Neutrophil (primary cell): ENCODE data around the gene KCNJ13.

ENCODE experiments used
- H3K27ac ChIP-seq: fragments of 200-600 bp; sonication (generic); 2 replicates; pipeline ENCODE4 v1.5.1; 2016; ENCODE audit warnings: mild to moderate bottlenecking, moderate library complexity
- H3K27me3 ChIP-seq: fragments of 200-600 bp; sonication (generic); 2 replicates; pipeline ENCODE4 v1.6.0; 2016; ENCODE audit warnings: mild to moderate bottlenecking
- H3K36me3 ChIP-seq: fragments of 200-600 bp; sonication (generic); 2 replicates; pipeline ENCODE4 v1.5.1; 2017
- H3K4me1 ChIP-seq, 2 experiments: fragments of 200-600 bp in 1 of 2; sonication (generic) in 1 of 2; 1 replicate in 1 of 2; 2 replicates in 1 of 2; pipeline versions ENCODE4 v1.5.1 to v1.6.1; 2013 to 2016; ENCODE audit warnings: low read depth in 1 of 2, low read length in 1 of 2, mild to moderate bottlenecking in 1 of 2, moderate library complexity in 1 of 2; ENCODE audit not compliant: control insufficient read depth in 1 of 2, insufficient read depth in 1 of 2
- H3K4me3 ChIP-seq, 2 experiments: fragments of 200-600 bp in 1 of 2; sonication (generic) in 1 of 2; 1 replicate in 1 of 2; 2 replicates in 1 of 2; pipeline ENCODE4 v1.5.1; 2013 to 2016; ENCODE audit warnings: low read depth in 1 of 2, low read length in 1 of 2, mild to moderate bottlenecking in 1 of 2, moderate library complexity in 1 of 2
- H3K9me3 ChIP-seq: fragments of 200-600 bp; sonication (generic); 2 replicates; pipeline ENCODE4 v1.5.1; 2016
- TF ChIP-seq, protein P1 (sequence below): fragments of 200-600 bp; sonication (generic); IDR thresholded peaks from 2 replicates; pipeline ENCODE4 v1.5.1; 2016; ENCODE audit warnings: antibody characterized with exemption

KCNJ13 gene

DNA sequence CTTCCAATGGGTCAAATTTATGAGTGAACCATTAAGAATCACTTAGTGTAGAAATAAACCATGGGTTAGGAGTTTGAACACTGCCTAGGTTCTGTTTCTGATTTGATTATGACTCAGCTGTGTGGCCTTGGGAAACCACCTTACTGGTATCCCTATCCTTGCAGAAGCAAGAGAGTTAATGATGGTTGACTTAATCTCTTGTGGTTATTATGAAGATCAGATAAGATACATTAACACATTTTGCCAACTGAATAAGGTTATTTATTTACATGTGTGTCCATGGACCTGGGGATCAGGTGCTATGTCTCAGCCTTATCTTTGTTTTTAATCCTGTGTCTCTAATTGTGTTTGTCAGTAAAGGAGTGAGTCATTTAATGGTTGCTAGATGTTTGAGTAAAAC lies 5.4 kb upstream of the KCNJ13 start:
- no peak overlapping the region for H3K27ac ChIP-seq
- H3K27me3 ChIP-seq: no peaks in the 10 kb centered on the region
- H3K9me3 ChIP-seq: no peaks in the 10 kb centered on the region
- H3K4me1 ChIP-seq: no peaks in the 10 kb centered on the region
- H3K36me3 ChIP-seq: peaks cover 39% of the 10 kb centered on the region
- no peak overlapping the region for H3K4me3 ChIP-seq
- TF ChIP-seq, protein P1, sequence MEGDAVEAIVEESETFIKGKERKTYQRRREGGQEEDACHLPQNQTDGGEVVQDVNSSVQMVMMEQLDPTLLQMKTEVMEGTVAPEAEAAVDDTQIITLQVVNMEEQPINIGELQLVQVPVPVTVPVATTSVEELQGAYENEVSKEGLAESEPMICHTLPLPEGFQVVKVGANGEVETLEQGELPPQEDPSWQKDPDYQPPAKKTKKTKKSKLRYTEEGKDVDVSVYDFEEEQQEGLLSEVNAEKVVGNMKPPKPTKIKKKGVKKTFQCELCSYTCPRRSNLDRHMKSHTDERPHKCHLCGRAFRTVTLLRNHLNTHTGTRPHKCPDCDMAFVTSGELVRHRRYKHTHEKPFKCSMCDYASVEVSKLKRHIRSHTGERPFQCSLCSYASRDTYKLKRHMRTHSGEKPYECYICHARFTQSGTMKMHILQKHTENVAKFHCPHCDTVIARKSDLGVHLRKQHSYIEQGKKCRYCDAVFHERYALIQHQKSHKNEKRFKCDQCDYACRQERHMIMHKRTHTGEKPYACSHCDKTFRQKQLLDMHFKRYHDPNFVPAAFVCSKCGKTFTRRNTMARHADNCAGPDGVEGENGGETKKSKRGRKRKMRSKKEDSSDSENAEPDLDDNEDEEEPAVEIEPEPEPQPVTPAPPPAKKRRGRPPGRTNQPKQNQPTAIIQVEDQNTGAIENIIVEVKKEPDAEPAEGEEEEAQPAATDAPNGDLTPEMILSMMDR: no peak

DNA sequence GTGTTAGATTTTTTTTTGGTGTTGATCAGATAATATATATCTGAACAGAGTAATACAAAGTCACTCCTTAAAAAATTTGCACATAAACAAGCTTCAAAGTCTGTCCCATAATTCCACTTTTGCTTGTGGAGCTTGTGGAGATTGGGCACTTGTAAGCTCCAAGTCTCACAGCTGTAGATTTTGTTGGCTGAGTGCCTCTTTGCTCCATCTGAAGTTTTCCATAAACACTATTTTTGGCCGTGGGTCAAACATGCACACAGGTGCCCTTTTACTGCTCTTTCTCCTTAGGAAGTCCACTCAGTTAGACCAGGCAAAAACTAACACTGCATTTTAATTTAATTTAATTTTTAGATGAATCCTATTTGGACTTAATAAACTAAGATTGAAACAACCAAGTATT lies 3.6 kb upstream of the KCNJ13 start:
- H3K4me1 ChIP-seq: no peaks in the 10 kb centered on the region
- H3K9me3 ChIP-seq: no peaks in the 10 kb centered on the region
- H3K4me3 ChIP-seq: no peak overlapping the region
- peaks cover 39% of the 10 kb centered on the region for H3K36me3 ChIP-seq
- TF ChIP-seq, protein P1: no peak
- no peak overlapping the region for H3K27ac ChIP-seq
- no peaks in the 10 kb centered on the region for H3K27me3 ChIP-seq

DNA sequence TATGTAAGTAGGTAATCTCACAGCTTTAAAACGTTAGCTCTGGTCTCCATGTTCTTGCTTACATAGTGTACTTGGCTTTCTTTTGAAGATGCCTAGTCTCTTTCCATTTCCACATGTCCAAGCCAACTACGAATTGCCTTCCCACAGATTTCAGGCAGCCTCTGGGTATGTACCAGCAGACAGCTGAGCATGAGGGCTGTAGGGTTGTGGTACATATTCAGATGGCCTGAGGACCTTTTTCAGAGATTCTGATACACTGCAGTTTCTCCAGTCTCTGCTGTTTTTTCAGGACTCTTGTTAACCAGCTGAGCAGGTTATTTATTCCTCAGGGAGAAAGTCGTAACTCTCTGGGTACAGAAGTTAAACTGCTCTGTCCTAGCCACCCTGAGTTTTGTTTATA lies 3.1 kb upstream of the KCNJ13 start:
- no peaks in the 10 kb centered on the region for H3K27me3 ChIP-seq
- peaks cover 39% of the 10 kb centered on the region for H3K36me3 ChIP-seq
- TF ChIP-seq, protein P1: no peak
- no peaks in the 10 kb centered on the region for H3K4me1 ChIP-seq
- no peak overlapping the region for H3K4me3 ChIP-seq
- no peaks in the 10 kb centered on the region for H3K9me3 ChIP-seq
- no peak overlapping the region for H3K27ac ChIP-seq

DNA sequence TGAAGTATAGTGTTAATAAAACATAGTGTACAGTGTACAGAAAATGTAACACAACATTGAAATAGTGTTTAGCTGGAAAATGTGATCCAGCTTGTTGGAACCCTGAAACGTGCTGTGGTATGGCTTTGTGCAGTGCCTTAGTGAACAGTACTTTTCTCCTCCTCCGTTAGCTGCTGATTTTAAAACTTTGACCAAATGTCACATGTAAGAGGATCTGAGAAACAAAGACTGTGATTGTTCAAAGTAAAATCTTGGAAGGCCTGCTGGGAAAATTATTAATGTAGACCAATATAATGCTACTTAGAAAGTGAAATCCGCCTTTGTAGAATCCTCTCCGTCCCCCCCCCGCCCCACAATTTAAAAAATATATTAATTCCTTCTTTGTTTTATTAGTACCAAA lies 911 bp upstream of the KCNJ13 start:
- H3K27me3 ChIP-seq: no peaks in the 10 kb centered on the region
- TF ChIP-seq, protein P1: no peak
- peaks cover 37% of the 10 kb centered on the region for H3K36me3 ChIP-seq
- H3K27ac ChIP-seq: no peak overlapping the region
- no peak overlapping the region for H3K4me3 ChIP-seq
- H3K4me1 ChIP-seq: no peaks in the 10 kb centered on the region
- no peaks in the 10 kb centered on the region for H3K9me3 ChIP-seq

DNA sequence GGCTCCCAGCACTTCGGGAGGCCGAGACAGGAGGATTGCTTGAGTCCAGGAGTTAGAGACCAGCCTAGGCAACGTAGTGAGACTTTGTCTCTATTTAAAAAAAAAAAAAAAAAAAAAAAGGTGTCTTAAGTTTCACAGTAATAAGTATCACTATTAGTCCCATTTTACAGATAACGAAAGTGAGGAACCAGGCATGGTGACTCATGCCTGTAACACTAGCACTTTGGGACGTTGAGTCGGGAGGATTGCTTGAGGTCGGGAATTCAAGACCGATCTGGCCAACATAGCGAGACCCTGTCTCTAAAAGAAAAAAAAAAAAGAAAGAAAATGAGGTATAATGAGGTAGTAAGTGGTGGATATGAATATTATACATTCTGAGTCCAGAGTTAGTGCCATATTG lies 2.5 kb downstream of the KCNJ13 start:
- Histone ChIP-seq H3K4me3 (no peak overlapping the region), H3K36me3 (peaks cover 49% of the 10 kb centered on the region), H3K27me3 (no peaks in the 10 kb centered on the region), H3K9me3 (no peaks in the 10 kb centered on the region), H3K27ac (no peak overlapping the region), H3K4me1 (no peaks in the 10 kb centered on the region)
- TF ChIP-seq, protein P1: no peak

DNA sequence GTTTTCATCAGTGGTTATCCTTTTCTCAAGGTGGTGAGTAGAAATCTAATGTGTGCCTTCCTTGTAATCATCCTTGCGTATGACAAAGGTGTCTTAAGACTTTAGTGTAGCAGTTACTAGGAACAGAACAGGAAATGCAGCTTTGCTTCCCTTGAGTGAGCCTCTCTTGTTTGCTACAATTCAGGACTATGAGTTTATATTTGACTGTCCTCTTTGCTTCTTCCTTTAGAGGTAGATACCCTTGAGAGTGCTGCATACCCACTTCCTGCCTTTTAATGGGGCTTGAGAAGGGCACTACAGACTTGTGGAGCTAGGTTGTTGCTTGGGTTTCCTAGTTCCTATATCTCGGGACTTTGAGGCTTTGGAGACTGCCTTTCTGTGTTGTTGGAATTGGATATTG lies 3.8 kb downstream of the KCNJ13 start:
- no peaks in the 10 kb centered on the region for H3K9me3 ChIP-seq
- no peaks in the 10 kb centered on the region for H3K4me1 ChIP-seq
- H3K27ac ChIP-seq: no peak overlapping the region
- H3K27me3 ChIP-seq: no peaks in the 10 kb centered on the region
- TF ChIP-seq, protein P1: no peak
- no peak overlapping the region for H3K4me3 ChIP-seq
- H3K36me3 ChIP-seq: peaks cover 48% of the 10 kb centered on the region
